Left renal cortex interstitium (tissue), 4 donors: ENCODE data around the gene VPS4B. TPM values are rescaled to one million over a fixed set of nuclear protein-coding genes. Genes with fewer than 3 reads are reported as not detected.
"Not testable (repeated sequence)": the region's sequence is repeated elsewhere in the genome, so short reads cannot be mapped to it uniquely, and the experiment has no call there.

ENCODE experiments used
- DNase-seq, 4 donors: peaks; one replicate each; pipeline ENCODE4 v3.0.0-alpha.2; 2013; ENCODE audit warnings: low read depth in 4 of 4, low spot score in 2 of 4, missing footprints in 1 of 4
- polyA plus RNA-seq, 4 donors: library from polyadenylated mRNA; unstranded; fragments of 120-200 nt; gene quantifications; one replicate each; pipeline ENCODE4 v1.2.1, GENCODE V29; 2013; ENCODE audit not compliant: insufficient read length in 4 of 4

Gene VPS4B
- polyA plus RNA-seq: 10 to 100 TPM; 55.0 to 66.2 (median 59.4) TPM

DNA sequence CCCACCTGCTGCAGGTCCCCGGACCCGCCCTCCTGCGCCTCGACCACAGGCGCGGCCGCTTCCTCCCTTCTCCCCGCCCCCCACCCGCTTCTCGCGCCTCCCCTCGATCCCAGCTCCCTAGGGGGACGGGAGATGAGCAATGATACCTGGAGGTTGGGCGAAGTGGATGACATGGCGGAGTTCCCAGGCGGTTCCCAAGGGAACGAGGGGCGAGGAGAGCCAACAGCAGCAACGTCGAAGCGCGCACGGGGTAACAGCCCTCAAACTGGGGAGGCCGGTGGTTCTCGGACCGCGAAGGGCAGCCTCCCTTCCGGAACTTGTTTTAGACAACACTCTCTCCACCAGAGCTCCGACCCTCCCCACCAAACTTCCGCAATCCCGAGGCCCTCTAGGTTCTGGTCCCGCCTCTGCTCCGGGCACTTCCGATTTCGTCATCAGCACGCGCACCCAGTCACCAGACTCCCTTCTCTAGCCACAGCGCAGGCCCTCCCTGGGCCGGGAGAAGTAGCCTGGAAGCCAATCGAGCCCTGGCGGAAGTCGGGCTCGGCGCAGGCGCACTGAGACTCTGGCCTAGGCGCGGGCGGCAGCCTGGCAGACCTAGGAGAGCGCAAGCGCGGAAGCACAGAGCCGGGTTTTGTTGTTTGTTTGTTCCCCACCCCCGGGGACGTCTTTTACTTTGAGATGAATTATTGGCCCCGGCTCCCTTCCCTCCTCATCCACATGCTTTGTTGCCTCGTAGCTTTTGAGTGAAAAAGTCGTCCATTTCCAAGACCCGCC lies at the start of gene VPS4B:
VPS4B (minus strand) TSS at position 390 of the 777 bp plus-strand sequence; CDS start at position 173, 217 bp downstream.
- DNase-seq: peak; percentile 95 to 99 (median 99)

DNA sequence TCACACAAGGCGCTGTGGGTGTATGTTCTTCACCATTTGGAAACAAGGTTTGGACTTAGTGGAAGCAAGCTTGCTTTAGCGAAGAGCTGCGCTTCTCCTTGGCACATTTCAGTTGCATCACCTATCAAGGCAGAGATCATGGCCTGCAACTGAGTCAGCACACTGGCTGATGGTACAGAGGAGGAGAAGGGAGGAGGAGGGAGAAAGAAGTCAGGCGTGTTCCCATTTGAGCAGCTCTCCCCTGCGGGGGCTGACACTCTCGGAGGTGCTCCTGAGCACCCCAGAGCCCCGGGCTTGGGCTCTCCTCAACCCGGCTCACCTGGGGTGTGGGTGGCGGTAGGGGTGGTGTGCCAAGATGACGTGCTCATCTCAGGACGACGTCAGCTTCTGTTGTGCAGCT lies 48.5 kb upstream of the VPS4B start:
- DNase-seq: no peak

DNA sequence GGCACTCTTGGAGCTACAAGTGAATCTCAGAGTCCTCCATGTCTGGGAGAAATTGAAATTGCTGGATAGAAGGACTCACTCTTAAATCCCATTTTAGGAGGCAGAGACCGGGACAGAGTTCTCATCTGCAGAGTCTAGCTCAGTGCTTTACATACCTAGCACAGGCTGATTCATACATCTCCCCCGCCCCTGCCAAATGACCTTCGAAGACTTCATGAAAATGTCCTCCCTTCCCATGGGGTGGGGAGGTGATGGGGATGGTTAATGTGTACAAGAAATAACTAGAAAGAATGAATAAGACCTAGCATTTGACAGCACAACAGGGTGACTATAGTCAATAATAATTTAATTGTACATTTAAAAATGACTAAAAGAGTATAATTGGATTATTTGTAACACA lies 46.3 kb upstream of the VPS4B start:
- no peak for DNase-seq

DNA sequence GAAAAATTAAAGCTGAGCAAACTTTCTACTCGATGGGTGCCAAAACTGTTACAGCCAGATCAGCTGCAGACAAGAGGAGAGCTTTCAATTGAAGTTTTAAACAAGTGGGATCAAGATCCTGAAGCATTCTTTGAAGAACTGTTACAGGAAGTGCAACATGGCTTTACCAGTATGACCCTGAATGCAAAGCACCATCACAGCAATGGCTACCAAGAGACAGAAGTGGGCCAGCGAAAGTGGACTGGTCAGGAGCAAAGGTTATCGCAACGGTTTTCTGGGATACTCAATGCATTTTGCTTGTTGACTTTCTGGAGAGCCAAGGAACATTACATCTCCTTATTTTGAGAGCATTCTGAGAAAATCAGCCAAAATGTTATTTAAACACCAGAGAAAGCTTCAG lies 45.4 kb upstream of the VPS4B start:
- DNase-seq: no peak

DNA sequence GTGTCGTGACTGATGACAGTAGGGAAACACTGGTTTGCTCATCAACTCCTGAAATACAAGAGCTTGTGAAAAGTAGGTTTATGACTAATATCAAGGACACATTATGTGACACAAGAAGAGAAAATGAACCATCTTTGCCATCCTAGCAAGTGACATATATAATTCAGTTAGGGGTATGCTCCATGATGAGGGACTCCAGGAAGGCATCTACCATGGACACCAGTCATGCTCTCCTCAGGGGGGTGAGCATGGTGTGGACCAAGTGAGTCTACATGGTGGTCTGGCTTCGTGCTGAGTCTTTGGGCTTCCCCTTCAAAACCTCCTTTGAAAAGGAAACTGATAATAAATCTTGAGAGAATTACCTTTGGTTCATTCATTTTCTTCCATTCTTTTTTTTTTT lies 42.8 kb upstream of the VPS4B start:
- DNase-seq: no peak

DNA sequence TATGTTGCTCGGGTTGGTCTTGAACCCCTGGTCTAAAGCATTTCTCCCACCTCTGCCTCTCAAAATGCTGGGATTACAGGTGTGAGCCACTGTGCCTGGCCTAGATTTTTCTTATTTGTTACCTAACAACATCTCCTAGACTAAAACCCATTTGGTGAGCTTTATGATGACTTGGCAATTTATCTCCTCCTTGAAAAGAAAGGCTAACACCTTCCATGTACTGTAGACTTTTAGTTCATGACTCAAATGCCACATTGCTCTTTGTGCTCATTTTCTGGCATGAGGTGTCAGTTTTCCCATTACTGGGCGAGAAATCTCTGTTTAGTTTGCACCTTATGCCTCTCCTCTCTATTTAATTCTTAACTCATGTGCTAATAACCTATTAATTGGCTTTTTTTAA lies 42.2 kb upstream of the VPS4B start:
- DNase-seq: no peak

DNA sequence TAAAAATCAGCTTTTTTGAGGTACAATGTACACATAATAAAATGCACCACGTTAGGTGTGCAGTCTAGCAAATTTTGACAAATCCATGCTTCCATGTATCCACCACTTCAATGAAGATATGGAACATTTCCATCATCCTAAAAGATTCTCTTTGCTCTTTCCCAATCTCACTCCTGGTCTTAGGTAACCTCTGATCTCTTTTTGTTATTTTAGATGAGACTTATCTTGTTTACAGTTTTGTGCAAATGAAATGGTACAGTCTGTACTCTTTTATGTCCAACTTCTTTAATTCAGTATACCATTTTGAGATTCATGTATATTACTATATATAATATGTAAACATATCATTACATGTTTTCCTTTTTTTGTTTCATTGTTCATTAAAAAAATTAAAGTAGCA lies 38.1 kb upstream of the VPS4B start:
- DNase-seq: no peak

DNA sequence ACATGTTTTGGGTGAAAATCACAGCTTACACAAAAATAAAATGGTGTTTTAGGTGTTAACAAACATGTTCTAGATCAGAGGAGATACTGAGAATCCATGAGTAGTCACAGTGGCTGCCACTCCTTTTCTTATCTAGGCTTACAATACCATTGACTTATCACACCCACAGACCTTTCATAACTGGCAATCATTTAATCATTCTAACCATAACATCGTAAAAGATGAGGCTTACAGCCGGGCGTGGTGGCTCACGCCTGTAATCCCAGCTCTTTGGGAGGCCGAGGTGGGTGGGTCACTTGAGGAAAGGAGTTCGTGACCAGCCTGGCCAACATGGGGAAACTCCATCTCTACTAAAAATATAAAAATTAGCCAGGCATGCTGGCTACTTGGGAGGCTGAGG lies 35.7 kb upstream of the VPS4B start:
- DNase-seq: no peak

DNA sequence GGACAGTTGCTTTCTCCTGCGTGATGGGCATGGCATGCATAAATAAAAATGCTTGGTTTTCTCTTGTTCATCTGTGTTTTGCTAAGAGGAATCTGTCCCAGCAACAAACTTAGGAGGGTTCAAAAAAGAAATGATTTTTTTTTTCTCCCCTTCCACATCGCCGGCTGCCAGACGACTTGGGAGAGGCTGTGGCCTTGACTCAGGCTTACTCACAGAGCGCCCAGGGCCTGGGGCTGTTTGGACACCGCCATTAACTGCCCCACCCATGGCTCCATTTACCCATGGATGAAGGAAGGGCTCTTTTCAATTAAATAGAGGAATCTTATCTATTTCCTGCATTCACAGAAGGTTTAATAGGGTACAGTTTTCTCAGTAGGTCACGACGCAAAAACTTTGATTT lies 32.2 kb upstream of the VPS4B start:
- no peak for DNase-seq

DNA sequence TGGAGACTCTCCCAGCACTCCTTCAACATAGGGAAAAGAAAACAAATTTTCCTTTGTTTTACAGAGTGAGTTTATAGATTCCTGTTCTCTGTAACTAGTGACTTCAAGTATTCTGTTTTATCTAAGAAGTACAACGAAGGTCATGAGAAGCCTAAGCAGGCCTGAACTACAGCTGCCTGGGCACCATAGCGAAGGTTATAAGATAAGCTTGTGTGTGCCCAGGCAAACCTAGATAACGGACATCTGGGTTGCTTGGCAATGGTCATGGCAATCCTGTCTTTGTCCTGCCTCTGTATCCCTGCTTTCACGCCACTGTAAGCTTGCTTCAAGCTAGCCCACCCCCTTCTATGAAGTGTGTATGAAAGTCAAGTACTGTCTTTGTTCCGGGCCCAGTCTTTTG lies 30.5 kb upstream of the VPS4B start:
- DNase-seq: not testable (repeated sequence)

DNA sequence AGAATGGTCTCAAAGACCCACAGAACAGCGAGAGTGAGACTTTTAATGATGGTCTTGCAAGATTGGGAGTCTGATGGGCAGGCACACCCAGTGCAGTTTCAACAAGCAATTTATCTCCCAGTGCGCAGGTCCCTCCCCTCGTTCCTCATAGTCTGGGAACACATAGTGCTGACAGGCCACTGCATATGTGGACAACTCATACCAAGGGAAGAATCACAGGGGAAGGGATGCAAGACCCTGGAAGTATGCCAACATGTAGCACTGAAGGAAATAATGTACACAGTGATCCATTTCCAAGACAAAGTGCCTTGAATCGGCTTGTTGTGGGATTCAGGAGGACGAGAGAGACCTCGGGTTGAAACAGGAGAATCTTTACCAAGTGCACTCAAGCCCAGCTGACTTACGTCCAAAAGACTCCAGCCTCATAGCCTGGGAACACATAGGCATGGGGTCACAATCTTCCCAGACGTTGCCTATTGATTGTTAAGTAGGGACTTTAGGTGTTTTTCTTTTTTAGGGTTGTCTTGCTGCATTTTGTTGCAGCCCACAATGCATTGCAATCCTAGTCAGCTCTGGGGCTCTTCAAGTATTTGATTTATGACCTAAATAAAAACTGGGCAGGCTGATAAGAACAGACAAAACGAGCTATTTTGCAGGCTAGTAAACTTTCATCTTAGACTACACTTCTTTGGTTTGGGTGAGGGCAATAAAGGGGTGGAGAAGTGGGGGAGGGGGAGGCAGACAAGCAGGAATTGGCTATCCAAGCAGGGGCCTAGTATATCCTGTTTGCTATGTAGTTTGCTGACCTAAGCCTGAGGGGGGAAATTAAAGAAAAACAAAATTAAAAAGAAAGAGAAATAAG lies 29.8 kb upstream of the VPS4B start:
- peak in 1 of 4 donors; percentile 13 for DNase-seq

DNA sequence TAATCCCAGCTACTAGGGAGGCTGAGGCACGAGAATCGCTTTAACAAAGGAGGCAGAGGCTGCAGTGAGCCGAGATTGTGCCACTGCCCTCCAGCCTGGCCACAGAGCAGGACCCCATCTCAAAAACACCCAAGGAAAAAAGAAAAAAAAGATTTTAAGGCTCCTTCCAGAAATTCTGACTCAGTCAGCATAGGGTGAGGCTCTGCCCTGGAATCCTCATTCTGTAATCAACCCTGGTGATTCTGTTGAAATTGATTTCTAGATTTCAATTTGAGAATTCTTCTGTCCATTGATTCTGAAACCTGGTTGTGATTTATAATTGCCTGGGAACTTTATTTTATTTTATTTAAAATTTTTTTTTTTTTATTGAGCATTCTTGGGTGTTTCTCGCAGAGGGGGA lies 27.1 kb upstream of the VPS4B start:
- no peak for DNase-seq

DNA sequence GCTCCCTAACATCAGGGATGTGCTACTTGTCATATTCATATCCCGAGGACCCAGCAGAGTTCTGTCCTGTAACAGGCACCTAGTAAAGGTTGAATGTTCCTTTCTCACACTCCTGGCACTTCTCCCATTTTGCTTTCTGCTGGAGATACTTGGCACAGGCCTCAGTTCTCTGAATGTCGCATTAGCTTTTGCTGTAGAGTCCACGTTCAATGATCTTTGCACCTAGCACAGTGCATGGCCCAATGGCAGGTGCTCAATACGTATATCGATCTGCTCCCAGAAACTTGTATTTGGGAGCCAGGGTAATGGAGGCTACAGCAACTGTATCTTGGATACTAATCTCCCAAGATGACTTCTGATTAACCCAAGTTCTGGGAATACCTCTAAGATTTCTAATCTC lies 24.8 kb upstream of the VPS4B start:
- no peak for DNase-seq

DNA sequence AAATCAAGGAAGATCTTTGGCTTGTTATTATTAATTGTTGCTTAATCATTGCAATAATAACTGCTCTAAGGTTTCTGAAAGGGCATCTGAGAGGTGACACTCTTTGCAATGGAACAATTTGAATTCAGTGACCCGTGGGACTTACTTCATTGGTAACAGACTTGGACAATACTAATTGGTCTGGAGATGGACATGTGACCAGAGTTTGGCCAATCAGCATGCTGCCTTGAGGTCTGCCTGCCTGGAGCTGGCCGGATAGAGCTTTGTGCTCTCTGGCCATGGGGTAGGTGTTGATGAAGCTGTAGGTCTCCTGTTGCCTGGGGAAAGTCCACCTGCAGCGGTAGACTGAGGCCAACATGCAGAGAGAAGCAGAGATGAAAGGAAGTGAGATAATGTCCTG lies 24.0 kb upstream of the VPS4B start:
- DNase-seq: no peak

DNA sequence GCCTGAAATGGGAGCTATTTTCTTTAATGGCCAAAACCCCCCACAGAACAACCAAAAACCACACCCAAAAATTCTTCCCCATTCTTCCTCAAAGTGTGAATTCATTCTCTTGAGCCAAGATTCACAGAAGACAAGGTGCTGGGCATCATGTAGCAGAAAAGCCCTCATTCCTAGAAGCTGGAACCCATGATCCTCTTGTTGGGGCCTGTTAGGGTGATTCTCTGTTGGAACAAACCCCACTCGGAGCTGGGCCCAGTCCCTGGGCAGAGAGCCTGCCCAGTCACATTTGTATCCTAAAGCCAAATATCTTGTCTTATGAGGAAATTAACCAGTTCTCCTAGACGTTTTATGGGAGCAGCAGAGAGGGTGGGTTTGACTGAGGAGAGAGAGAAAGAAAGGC lies 22.8 kb upstream of the VPS4B start:
- no peak for DNase-seq

DNA sequence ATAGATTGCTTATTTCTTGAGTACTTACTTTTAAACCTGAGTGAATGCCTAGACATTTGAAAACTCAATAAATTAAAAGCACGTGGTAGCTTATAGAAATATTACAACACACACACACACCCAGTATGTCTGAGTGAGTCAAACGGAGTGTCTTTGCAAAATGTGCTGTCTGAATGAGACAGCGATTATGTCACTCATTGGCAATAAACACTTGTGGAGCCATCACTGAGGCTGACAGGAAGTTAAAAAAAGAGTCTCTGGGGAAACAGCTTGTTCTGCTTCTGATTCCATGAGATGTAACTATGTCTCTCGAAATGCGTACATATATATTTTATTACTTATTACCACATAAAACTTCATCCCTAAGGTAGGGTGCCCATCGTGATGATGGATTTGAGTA lies 22.3 kb upstream of the VPS4B start:
- DNase-seq: no peak

DNA sequence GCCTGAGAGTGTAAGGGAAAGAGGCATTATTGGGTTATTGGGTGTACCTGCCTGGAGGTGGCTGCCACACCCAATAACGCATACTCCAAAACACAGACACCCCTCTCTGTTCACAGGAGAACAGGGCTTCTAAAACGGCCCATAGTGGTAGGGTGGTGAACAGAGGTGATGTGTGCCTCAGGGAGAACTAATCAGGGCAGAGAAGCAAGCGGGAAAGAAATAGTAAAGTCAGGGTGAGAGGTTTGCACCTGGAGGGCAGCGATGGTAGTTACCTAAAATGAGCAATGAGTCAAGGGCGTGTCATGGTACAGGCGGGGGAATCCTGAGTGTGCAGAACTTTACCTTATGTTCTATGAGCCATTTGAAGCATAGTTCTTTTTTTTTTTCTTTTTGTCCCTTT lies 21.6 kb upstream of the VPS4B start:
- no peak for DNase-seq

DNA sequence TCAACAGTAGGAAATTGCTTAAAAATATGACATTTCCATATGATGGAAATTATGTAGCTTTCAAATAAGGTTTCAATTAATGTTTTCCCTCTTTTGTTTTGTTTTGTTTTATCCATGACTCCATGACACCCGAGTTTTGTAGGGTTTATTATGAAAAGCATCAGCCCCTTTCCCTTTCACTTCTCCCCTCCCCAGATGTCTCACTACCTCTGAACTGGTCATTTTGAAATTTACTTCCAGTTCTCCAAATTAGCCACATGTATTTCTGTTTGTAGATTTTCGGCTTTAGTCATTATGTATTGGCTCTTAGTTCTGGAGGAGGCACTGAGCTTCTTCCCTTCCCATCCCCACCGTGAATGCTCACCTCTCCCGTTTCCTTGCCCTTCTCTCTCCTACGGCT lies 18.6 kb upstream of the VPS4B start:
- DNase-seq: no peak

DNA sequence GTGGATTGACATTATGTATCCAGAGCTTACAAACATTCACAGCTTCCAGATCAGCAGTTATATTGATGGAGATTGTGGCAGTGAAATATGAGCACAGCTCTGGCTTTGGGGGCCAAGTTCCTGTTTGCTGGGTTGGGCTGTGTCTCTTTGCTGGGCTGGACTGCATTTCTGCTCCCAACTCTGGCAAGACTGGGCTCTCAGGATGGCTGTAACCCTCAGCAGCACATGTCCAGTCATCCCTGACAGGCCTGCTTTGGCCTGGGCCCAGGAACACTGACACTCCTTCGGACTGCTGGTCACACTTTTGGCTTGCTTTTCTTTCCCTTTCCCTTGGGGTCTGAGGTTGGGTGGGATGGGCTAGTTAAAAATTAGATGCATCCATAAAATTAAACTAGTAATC lies 17.9 kb upstream of the VPS4B start:
- DNase-seq: no peak

DNA sequence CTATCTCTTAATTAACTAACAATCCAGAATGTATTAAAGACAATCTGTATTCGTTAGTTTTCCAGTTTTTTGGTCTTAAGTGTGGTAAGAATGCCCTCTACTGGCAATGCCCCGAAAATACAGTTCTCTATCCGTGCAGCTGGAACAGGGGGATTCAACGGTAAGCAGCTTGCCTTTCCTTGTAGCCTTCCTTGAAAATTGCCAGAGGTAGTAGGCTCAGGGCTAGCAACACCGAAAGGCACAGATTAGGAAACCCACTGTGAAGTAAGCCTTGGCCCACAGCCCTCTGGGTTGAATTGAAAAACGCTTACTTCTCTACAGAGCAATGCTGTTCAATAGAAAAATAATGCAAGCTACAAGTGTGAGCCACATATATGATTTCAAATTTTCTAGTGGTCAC lies 17.1 kb upstream of the VPS4B start:
- DNase-seq: peak in 2 of 4 donors; percentile 50 to 66

DNA sequence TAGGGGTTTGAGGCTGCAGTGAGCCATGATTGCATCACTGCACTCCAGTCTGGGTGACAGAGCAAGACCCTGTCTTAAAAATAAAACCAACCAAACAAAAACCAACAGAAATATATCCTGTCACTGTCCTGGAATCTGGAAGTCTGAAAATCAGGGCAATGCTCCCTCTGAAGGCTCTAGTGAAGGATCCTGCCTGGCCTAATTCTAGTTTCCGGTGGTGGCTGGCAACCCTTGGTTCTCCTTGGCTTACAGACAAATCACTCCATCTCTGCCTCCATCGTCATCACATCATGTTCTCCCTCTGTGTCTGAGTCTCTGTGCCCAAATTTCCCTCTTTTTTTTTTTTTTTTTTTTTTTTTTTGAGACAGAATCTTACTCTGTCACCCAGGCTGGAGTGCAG lies 15.9 kb upstream of the VPS4B start:
- no peak for DNase-seq

DNA sequence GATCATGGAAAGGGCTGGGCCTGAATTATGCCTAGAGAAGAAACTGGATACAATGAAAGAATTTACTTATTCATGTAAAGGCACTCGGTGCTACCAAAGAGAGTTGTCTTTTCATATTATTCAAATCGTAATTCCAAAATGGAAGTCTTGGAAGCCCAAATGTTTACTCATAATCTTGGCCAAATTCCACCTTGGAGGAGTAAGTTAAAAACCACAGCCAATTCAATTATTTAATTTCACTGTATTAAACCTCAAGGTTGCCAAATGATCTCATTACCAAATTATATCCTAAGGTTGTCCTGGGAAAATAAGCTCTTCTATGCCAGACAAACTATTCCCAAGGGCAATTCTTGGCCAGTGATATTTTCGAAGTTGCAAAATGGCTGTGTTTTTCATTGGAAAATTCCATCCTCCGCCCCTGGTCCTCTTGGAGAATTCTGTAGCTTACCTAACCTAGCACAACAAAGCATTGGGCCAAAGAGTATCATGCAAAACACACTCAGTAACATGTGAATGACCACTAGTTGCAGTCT lies 11.1 kb upstream of the VPS4B start:
- DNase-seq: no peak
